HepG2 (cell line): ENCODE measurements around the gene PLCB1. TPM values are rescaled to one million over a fixed set of nuclear protein-coding genes. Genes with fewer than 3 reads are reported as not detected.
A peak's percentile ranks its signal among the peaks of the same experiment; 100 is the strongest.

Source experiments
- MBNL3 ChIP-seq: fragments of 250-450 bp; sonication (Bioruptor Pico); conservative IDR thresholded peaks from 2 replicates; pipeline ENCODE4 v1.8.0; 2022; ENCODE audit warnings: mild to moderate bottlenecking, inconsistent platforms
- POGK ChIP-seq: sonication (generic); formaldehyde crosslinking; conservative IDR thresholded peaks from 2 replicates; pipeline ENCODE4 v1.8.0; 2022; ENCODE audit warnings: mild to moderate bottlenecking, moderate library complexity, missing genetic modification reagents
- SRSF9 ChIP-seq: fragments of 200-400 bp; formaldehyde crosslinking; IDR thresholded peaks from 2 replicates; pipeline ENCODE4 v1.6.1; 2018; ENCODE audit warnings: borderline replicate concordance, mild to moderate bottlenecking, low read depth, low read length; ENCODE audit not compliant: insufficient read depth, poor library complexity, severe bottlenecking
- TCF12 ChIP-seq, 2 experiments: fragments of 450-650 bp in 1 of 2; sonication (generic) in 1 of 2; formaldehyde crosslinking in 1 of 2; IDR thresholded peaks; 2 replicates each; pipeline versions ENCODE4 v1.6.1 to v1.8.0; 2017 to 2022; ENCODE audit warnings: antibody characterized with exemption in 1 of 2, mild to moderate bottlenecking in 1 of 2, missing genetic modification reagents in 1 of 2, moderate library complexity in 1 of 2
- ZBTB38 ChIP-seq: sonication (generic); formaldehyde crosslinking; IDR thresholded peaks from 2 replicates; pipeline ENCODE4 v1.5.1; 2020; ENCODE audit warnings: mild to moderate bottlenecking, missing genetic modification reagents
- ZBTB43 ChIP-seq: sonication (generic); formaldehyde crosslinking; conservative IDR thresholded peaks from 2 replicates; pipeline ENCODE4 v1.4.0; 2020; ENCODE audit warnings: missing genetic modification reagents
- ZBTB7B ChIP-seq: sonication (generic); formaldehyde crosslinking; IDR thresholded peaks from 2 replicates; pipeline ENCODE4 v1.4.0; 2020; ENCODE audit warnings: missing genetic modification reagents
- ZNF432 ChIP-seq: sonication (generic); formaldehyde crosslinking; IDR thresholded peaks from 2 replicates; pipeline ENCODE4 v1.5.0; 2020; ENCODE audit warnings: missing genetic modification reagents, mild to moderate bottlenecking, borderline replicate concordance
- ZNF549 ChIP-seq: sonication (generic); formaldehyde crosslinking; IDR thresholded peaks from 2 replicates; pipeline ENCODE4 v1.5.0; 2020; ENCODE audit warnings: missing genetic modification reagents
- ZNF883 ChIP-seq: sonication (generic); formaldehyde crosslinking; IDR thresholded peaks from 2 replicates; pipeline ENCODE4 v1.5.1; 2020; ENCODE audit warnings: mild to moderate bottlenecking, missing genetic modification reagents; ENCODE audit errors: not compliant biosample characterization
- ZSCAN25 ChIP-seq: sonication (generic); formaldehyde crosslinking; IDR thresholded peaks from 2 replicates; pipeline ENCODE4 v1.8.0; 2022; ENCODE audit warnings: mild to moderate bottlenecking, missing genetic modification reagents
- polyA plus RNA-seq, 8 experiments: library from polyadenylated mRNA; depleted of rRNA in 3 of 8; stranded (reverse) in 7 of 8; unstranded in 1 of 8; fragments of >200 nt; fragmentation: Illumina TruSeq in 4 of 8; extraction: Trizol in 4 of 8; gene quantifications; 2 replicates each; pipeline versions ENCODE4 v1.2.1 to v1.2.3, GENCODE V29; 2011 to 2016; ENCODE audit warnings: low read depth in 4 of 8, missing spikeins in 1 of 8, mixed read lengths in 1 of 8; ENCODE audit not compliant: insufficient read depth in 1 of 8
- total RNA-seq, 5 experiments: library from RNA; depleted of rRNA; stranded (reverse); fragments of >200 nt; fragmentation: Illumina TruSeq; extraction: Trizol; gene quantifications; 2 replicates each; pipeline ENCODE4 v1.2.3, GENCODE V29; 2016; ENCODE audit warnings: low read depth in 1 of 5
- TF ChIP-seq, protein P1 (sequence below): sonication (generic); formaldehyde crosslinking; IDR thresholded peaks from 2 replicates; pipeline ENCODE4 v1.8.1; 2023; ENCODE audit warnings: mild to moderate bottlenecking, moderate library complexity, missing genetic modification reagents
- TF ChIP-seq, protein P2 (sequence below): sonication (generic); formaldehyde crosslinking; IDR thresholded peaks from 2 replicates; pipeline ENCODE4 v1.4.0; 2020; ENCODE audit warnings: missing genetic modification reagents, low read depth, mild to moderate bottlenecking, borderline replicate concordance
- TF ChIP-seq, protein P3 (sequence below): sonication (generic); formaldehyde crosslinking; IDR thresholded peaks from 2 replicates; pipeline ENCODE4 v1.4.0; 2020; ENCODE audit warnings: low read depth, mild to moderate bottlenecking, missing genetic modification reagents
- TF ChIP-seq, protein P4 (sequence below): sonication (generic); formaldehyde crosslinking; conservative IDR thresholded peaks from 2 replicates; pipeline ENCODE4 v1.5.0; 2020; ENCODE audit warnings: missing genetic modification reagents
- TF ChIP-seq, protein P5 (sequence below): IDR thresholded peaks from 2 replicates; pipeline ENCODE4 v1.6.1; 2016; ENCODE audit warnings: missing biosample characterization, missing genetic modification reagents, low read depth

The PLCB1 gene
- total and polyA plus RNA-seq, 2 of the 13 experiments (the other 11 are each of a cell fraction or from before 2014, with no cell fraction given), result 42.4 to 55.9 TPM

DNA sequence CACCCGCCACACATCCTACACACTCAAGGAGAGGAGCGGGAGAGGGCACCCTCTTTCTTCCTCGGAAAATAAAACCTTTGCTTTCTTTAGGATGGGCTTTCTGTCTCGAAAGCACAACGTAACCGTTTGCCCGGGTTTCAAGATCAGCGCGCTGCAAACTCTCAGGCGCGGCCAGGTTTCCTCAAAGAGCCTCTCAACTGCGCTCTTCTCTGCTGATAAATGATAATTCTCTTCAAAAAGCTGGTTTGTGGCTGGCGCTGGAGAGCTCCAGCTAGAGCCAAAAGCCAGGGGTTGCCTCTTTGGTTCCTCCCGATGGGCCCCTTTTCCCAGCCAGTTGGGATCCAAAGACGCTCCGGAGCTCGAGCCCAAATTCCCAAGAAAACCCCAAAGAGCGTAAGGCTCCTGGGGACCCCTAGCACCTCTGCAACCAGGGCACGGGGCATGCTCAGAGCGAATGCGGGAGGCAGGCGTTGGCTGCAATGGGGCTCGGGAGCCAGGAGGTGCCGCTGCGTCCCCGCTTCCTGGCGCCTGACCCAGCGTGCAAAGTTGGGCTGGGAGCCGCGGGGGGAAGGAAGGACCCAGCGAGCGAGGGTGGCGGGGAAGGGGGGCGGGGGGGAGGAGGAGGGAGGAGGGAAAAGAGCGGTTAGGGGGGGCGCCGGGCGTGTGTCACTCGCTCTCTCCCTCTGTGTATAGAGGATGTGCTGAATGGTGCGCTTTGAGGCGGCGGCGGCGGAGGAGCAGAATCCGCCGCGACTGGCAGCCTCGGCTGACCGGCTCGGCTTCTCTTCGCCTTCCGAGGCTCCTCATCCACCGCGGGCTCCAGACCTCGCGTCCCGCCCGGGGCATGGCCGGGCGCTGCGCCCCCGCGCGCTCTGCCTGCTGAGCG, at the start of gene PLCB1 (continued):
- TF ChIP-seq, protein P1, sequence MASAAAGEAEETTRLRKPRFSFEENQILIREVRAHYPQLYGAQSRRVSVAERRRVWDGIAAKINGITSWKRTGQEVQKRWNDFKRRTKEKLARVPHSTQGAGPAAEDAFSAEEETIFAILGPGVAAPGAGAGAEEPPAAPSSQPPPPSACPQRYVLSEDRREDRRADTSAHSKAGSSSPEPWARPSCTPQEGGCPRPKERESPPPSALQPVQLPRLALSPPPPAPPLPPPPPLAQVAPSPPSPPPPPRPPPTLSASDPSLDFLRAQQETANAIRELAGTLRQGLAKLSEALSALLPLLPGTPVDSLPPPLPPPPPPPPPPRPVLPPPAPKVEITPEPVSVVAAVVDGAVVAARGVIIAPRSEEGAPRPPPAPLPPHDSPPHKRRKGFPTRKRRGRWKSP, result peak; percentile 77
- TF ChIP-seq ZBTB38 (CRISPR knock-in tag), result peak; percentile 64; the same call in 1 of the 2 replicates
- no peak for TF ChIP-seq TCF12 (IDR thresholded peaks at IDR 0.05)
- TF ChIP-seq TCF12 (CRISPR knock-in tag; IDR thresholded peaks at IDR 0.05), result 0 out of 2 replicates have a peak, but pooled peaks have one; percentile 5
- TF ChIP-seq ZNF883, result peak; percentile 62
- peak; percentile 68; the same call in 1 of the 2 replicates for TF ChIP-seq POGK (CRISPR knock-in tag)
- TF ChIP-seq ZBTB7B (CRISPR knock-in tag), result peak; percentile 76; the same call in 1 of the 2 replicates
- TF ChIP-seq, protein P2, sequence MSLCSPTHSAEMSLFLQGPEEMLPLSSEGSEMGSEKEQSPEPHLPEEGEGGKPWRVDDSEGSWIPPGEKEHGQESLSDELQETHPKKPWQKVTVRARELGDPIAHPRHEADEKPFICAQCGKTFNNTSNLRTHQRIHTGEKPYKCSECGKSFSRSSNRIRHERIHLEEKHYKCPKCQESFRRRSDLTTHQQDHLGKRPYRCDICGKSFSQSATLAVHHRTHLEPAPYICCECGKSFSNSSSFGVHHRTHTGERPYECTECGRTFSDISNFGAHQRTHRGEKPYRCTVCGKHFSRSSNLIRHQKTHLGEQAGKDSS (CRISPR knock-in tag), result peak; percentile 85; the same call in 1 of the 2 replicates
- TF ChIP-seq, protein P3, sequence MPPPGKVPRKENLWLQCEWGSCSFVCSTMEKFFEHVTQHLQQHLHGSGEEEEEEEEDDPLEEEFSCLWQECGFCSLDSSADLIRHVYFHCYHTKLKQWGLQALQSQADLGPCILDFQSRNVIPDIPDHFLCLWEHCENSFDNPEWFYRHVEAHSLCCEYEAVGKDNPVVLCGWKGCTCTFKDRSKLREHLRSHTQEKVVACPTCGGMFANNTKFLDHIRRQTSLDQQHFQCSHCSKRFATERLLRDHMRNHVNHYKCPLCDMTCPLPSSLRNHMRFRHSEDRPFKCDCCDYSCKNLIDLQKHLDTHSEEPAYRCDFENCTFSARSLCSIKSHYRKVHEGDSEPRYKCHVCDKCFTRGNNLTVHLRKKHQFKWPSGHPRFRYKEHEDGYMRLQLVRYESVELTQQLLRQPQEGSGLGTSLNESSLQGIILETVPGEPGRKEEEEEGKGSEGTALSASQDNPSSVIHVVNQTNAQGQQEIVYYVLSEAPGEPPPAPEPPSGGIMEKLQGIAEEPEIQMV (CRISPR knock-in tag), result no peak
- TF ChIP-seq ZSCAN25, result peak; percentile 86
- TF ChIP-seq ZNF432 (CRISPR knock-in tag), result no peak
- TF ChIP-seq SRSF9, result no peak
- TF ChIP-seq, protein P4, sequence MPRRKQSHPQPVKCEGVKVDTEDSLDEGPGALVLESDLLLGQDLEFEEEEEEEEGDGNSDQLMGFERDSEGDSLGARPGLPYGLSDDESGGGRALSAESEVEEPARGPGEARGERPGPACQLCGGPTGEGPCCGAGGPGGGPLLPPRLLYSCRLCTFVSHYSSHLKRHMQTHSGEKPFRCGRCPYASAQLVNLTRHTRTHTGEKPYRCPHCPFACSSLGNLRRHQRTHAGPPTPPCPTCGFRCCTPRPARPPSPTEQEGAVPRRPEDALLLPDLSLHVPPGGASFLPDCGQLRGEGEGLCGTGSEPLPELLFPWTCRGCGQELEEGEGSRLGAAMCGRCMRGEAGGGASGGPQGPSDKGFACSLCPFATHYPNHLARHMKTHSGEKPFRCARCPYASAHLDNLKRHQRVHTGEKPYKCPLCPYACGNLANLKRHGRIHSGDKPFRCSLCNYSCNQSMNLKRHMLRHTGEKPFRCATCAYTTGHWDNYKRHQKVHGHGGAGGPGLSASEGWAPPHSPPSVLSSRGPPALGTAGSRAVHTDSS (CRISPR knock-in tag), result no peak
- TF ChIP-seq ZNF549, result no peak
- no peak for TF ChIP-seq MBNL3 (CRISPR knock-in tag)
- TF ChIP-seq, protein P5, sequence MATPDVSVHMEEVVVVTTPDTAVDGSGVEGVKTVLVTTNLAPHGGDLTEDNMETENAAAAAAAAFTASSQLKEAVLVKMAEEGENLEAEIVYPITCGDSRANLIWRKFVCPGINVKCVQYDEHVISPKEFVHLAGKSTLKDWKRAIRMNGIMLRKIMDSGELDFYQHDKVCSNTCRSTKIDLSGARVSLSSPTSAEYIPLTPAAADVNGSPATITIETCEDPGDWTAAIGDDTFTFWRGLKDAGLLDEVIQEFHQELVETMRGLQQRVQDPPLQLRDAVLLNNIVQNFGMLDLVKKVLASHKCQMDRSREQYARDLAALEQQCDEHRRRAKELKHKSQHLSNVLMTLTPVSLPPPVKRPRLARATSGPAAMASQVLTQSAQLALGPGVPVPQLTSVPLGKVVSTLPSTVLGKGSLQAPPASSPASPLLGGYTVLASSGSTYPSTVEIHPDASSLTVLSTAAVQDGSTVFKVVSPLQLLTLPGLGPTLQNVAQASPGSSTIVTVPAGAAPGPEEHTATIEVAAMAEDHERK (CRISPR knock-in tag), result no peak
- no peak for TF ChIP-seq ZBTB43 (CRISPR knock-in tag)
